Panc1 (cell line): ENCODE results near the gene MOK. TPM values are rescaled to one million over a fixed set of nuclear protein-coding genes. Genes with fewer than 3 reads are reported as not detected.

ENCODE experiments used
- ATAC-seq: fragments of 200-7000 bp; cut with Tn5 transposase; 2 replicates; pipeline ENCODE4 v1.9.1; 2020; ENCODE audit warnings: mild to moderate bottlenecking, moderate library complexity
- BruUV-seq: library from RNA; stranded (reverse); fragments of 400-500 nt; replicated peaks from 2 replicates; lab custom pipeline; 2021; lab: Mats Ljungman, UMichigan
- CTCF ChIA-PET: fragments of 300-600 bp; sonication (Branson Sonifier 250); formaldehyde crosslinking; loops from one replicate; lab custom pipeline; 2022; ENCODE audit warnings: antibody characterized with exemption; lab: Charles Lee
- POLR2A ChIA-PET: fragments of 300-600 bp; sonication (Branson Sonifier 250); formaldehyde crosslinking; loops from one replicate; lab custom pipeline; 2022; ENCODE audit warnings: antibody characterized with exemption; lab: Charles Lee
- DNase-seq: peaks from one replicate; pipeline ENCODE4 v3.0.0-alpha.2; 2010; ENCODE audit warnings: low read depth, low spot score
- H3K27ac ChIP-seq: 2 replicates; pipeline ENCODE4 v1.5.1; 2011; ENCODE audit warnings: mild to moderate bottlenecking, low read length, inconsistent platforms
- H3K27me3 ChIP-seq: fragments of 200-500 bp; sonication (Bioruptor generic); 2 replicates; pipeline ENCODE4 v1.6.0; 2014; ENCODE audit warnings: low read length, inconsistent platforms; ENCODE audit not compliant: control insufficient read depth, insufficient read depth
- H3K36me3 ChIP-seq: fragments of 200-500 bp; sonication (Bioruptor generic); 2 replicates; pipeline ENCODE4 v1.5.1; 2014; ENCODE audit warnings: inconsistent platforms, mild to moderate bottlenecking, low read length, moderate library complexity; ENCODE audit not compliant: control insufficient read depth, insufficient read depth
- H3K4me1 ChIP-seq: 2 replicates; pipeline ENCODE4 v1.5.1; 2011; ENCODE audit warnings: inconsistent platforms, mild to moderate bottlenecking, low read length, moderate library complexity; ENCODE audit not compliant: control insufficient read depth, insufficient read depth
- H3K4me3 ChIP-seq, 2 experiments: 2 replicates each; pipeline ENCODE4 v1.5.1; 2011 to 2012; ENCODE audit warnings: low read depth in 2 of 2, low read length in 2 of 2, mild to moderate bottlenecking in 2 of 2, inconsistent platforms in 1 of 2, moderate library complexity in 1 of 2
- H3K9me3 ChIP-seq: fragments of 200-500 bp; sonication (Bioruptor generic); 2 replicates; pipeline ENCODE4 v1.5.1; 2014; ENCODE audit warnings: low read depth, mild to moderate bottlenecking, inconsistent platforms, low read length, moderate library complexity; ENCODE audit not compliant: control insufficient read depth, insufficient read depth
- CTCF ChIP-seq: fragments of 450-650 bp; IDR thresholded peaks from 2 replicates; pipeline ENCODE4 v1.5.1; 2017; ENCODE audit warnings: mild to moderate bottlenecking
- POLR2AphosphoS5 ChIP-seq: IDR thresholded peaks from 2 replicates; pipeline ENCODE4 v1.6.1; 2012; ENCODE audit warnings: mild to moderate bottlenecking, low read depth, low read length, moderate library complexity
- REST ChIP-seq, 2 experiments: IDR thresholded peaks; 2 replicates each; pipeline ENCODE4 v1.6.1; 2011 to 2012; ENCODE audit warnings: low read depth in 2 of 2, control low read depth in 1 of 2, low read length in 1 of 2, mild to moderate bottlenecking in 1 of 2, moderate library complexity in 1 of 2; ENCODE audit not compliant: insufficient read depth in 1 of 2
- SIN3A ChIP-seq: IDR thresholded peaks from 2 replicates; pipeline ENCODE4 v1.6.1; 2012; ENCODE audit warnings: low read depth, mild to moderate bottlenecking, low read length, moderate library complexity, borderline replicate concordance; ENCODE audit not compliant: insufficient read depth
- TCF7L2 ChIP-seq: IDR thresholded peaks from 2 replicates; pipeline ENCODE4 v1.6.1; 2011; ENCODE audit warnings: mild to moderate bottlenecking, low read depth, low read length, inconsistent platforms
- in situ Hi-C: cut with HindIII; loops from 2 replicates; pipeline ENCODE4 v1.10.0; 2016; ENCODE audit warnings: low sequenced_read_pairs, low pct_unique_long_range_greater_than_20kb
- intact Hi-C: fragments of 100-400 bp; cut with micrococcal nuclease; formaldehyde crosslinking; loops from one replicate; pipeline ENCODE4 v1.10.0; 2022; ENCODE audit not compliant: unreplicated experiment
- total RNA-seq: library from RNA; stranded (reverse); gene quantifications from one replicate; pipeline ENCODE4 v1.2.1, GENCODE V29; 2021; ENCODE audit not compliant: unreplicated experiment

Gene MOK
- total RNA-seq, 1 experiment from 2014 or later = 9.8 TPM

GRCh38 chr14:102206918-102207317, 98.0 kb downstream of the MOK start:
- no peaks in the 10 kb centered on the region for H3K9me3 ChIP-seq
- in situ Hi-C loops = loop anchor here (25.0 kb wide), 1 partner anchor 105 kb away; the partner anchor contains the start of genes MOK and ZNF839
- POLR2A ChIA-PET = no interaction called here
- no peak overlapping the region for H3K4me3 ChIP-seq
- no peak for DNase-seq
- H3K4me1 ChIP-seq = no peaks in the 10 kb centered on the region
- CTCF ChIA-PET = no interaction called here
- H3K36me3 ChIP-seq = peaks cover 2% of the 10 kb centered on the region; the same call in 1 of the 2 replicates
- no TSS peak for BruUV-seq
- H3K27ac ChIP-seq = no peak overlapping the region
- intact Hi-C loops = no loop called here
- ATAC-seq = no peak
- no peaks in the 10 kb centered on the region for H3K27me3 ChIP-seq
- TF ChIP-seq REST (IDR thresholded peaks at IDR 0.05; ENCODE audit: insufficient read depth in 1 of 2, low read depth in 2 of 2, low read length in 1 of 2) = no peak
- no peak for TF ChIP-seq SIN3A
- no peak for TF ChIP-seq POLR2AphosphoS5
- no peak for TF ChIP-seq TCF7L2
- no peak for TF ChIP-seq CTCF

GRCh38 chr14:102205560-102205959, 99.4 kb downstream of the MOK start:
- POLR2A ChIA-PET = no interaction called here
- DNase-seq (no peak), ATAC-seq (no peak)
- H3K9me3 ChIP-seq = no peaks in the 10 kb centered on the region
- no TSS peak for BruUV-seq
- H3K4me1 ChIP-seq = no peaks in the 10 kb centered on the region
- H3K4me3 ChIP-seq = no peak overlapping the region
- H3K27me3 ChIP-seq = no peaks in the 10 kb centered on the region
- intact Hi-C loops (no loop called here), in situ Hi-C loops (loop anchor here (25.0 kb wide), 1 partner anchor 107 kb away; the partner anchor contains the start of genes MOK and ZNF839)
- CTCF ChIA-PET = no interaction called here
- no peak overlapping the region for H3K27ac ChIP-seq
- H3K36me3 ChIP-seq = peaks cover 2% of the 10 kb centered on the region; the same call in 1 of the 2 replicates
- no peak for TF ChIP-seq REST (IDR thresholded peaks at IDR 0.05; ENCODE audit: insufficient read depth in 1 of 2, low read depth in 2 of 2, low read length in 1 of 2)
- no peak for TF ChIP-seq SIN3A
- no peak for TF ChIP-seq POLR2AphosphoS5
- TF ChIP-seq CTCF = no peak
- TF ChIP-seq TCF7L2 = no peak
